Astrocyte (in vitro differentiated cells and primary cell): ENCODE measurements around the gene PPIL6.

ENCODE experiments used
- EZH2 ChIP-seq: IDR thresholded peaks from 2 replicates; pipeline ENCODE4 v1.6.1; 2012; ENCODE audit warnings: mild to moderate bottlenecking, low read length, inconsistent platforms; ENCODE audit not compliant: insufficient read depth
- TF ChIP-seq, protein P1 (sequence below): IDR thresholded peaks from 2 replicates; pipeline ENCODE4 v1.5.1; 2011; ENCODE audit warnings: low read depth, mild to moderate bottlenecking, inconsistent platforms, low read length, moderate library complexity; ENCODE audit not compliant: insufficient read depth

DNA sequence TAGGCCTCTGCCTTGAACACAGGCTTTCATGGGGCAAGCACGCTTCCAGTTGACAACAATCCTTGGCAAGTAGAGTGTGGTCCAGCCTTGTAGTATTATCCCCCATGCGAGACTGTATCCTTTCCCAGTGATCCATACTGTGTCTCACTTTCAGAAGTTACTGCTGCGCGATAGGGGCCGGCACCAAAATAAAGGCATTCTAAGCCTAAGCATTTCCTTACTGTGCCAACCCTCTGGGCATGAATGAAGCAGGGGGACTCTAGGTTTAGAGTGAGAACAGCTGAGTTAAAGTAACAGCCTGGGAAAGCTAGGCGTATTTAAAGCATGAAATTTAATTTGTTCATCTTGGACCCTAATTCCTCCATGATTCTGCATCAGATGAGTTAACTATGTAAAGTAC lies 97.5 kb downstream of the PPIL6 start:
- TF ChIP-seq, protein P1, sequence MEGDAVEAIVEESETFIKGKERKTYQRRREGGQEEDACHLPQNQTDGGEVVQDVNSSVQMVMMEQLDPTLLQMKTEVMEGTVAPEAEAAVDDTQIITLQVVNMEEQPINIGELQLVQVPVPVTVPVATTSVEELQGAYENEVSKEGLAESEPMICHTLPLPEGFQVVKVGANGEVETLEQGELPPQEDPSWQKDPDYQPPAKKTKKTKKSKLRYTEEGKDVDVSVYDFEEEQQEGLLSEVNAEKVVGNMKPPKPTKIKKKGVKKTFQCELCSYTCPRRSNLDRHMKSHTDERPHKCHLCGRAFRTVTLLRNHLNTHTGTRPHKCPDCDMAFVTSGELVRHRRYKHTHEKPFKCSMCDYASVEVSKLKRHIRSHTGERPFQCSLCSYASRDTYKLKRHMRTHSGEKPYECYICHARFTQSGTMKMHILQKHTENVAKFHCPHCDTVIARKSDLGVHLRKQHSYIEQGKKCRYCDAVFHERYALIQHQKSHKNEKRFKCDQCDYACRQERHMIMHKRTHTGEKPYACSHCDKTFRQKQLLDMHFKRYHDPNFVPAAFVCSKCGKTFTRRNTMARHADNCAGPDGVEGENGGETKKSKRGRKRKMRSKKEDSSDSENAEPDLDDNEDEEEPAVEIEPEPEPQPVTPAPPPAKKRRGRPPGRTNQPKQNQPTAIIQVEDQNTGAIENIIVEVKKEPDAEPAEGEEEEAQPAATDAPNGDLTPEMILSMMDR = no peak
- TF ChIP-seq EZH2 = no peak
